Caco-2 (cell line): ENCODE measurements around the gene ARSI. TPM values are rescaled to one million over a fixed set of nuclear protein-coding genes. Genes with fewer than 3 reads are reported as not detected.

ENCODE experiments used
- BruUV-seq: library from RNA; stranded (reverse); fragments of 400-500 nt; replicated peaks from 2 replicates; lab custom pipeline; 2021; lab: Mats Ljungman, UMichigan
- CTCF ChIA-PET: fragments of 300-600 bp; sonication (Branson Sonifier 250); formaldehyde crosslinking; loops from one replicate; lab custom pipeline; 2022; ENCODE audit warnings: antibody characterized with exemption; lab: Charles Lee
- POLR2A ChIA-PET: fragments of 300-600 bp; sonication (Branson Sonifier 250); formaldehyde crosslinking; loops from one replicate; lab custom pipeline; 2022; ENCODE audit warnings: antibody characterized with exemption; lab: Charles Lee
- DNase-seq, 2 experiments: peaks; one replicate each; pipeline versions ENCODE4 v3.0.0 to v3.0.0-alpha.2; 2020 to 2022
- H3K27me3 ChIP-seq: replicated peaks from 2 replicates; pipeline ENCODE4 v1.6.0; 2011; ENCODE audit warnings: low read length; ENCODE audit not compliant: control insufficient read depth, insufficient read depth
- H3K36me3 ChIP-seq: 2 replicates; pipeline ENCODE4 v1.5.1; 2011; ENCODE audit warnings: low read length; ENCODE audit not compliant: control insufficient read depth, insufficient read depth
- H3K4me1 ChIP-seq: fragments of 250-450 bp; sonication (Bioruptor Pico); 2 replicates; pipeline ENCODE4 v1.5.1; 2020; ENCODE audit warnings: mild to moderate bottlenecking
- H3K4me3 ChIP-seq: 2 replicates; pipeline ENCODE4 v1.5.1; 2011; ENCODE audit warnings: low read depth, mild to moderate bottlenecking, control low read depth, low read length
- H3K9me3 ChIP-seq: fragments of 250-450 bp; sonication (Bioruptor Pico); 2 replicates; pipeline ENCODE4 v1.5.1; 2020; ENCODE audit warnings: mild to moderate bottlenecking, moderate library complexity
- H3K27ac Mint-ChIP-seq: one replicate; pipeline ENCODE4 v1.8.0; 2022; ENCODE audit warnings: mixed read lengths; ENCODE audit not compliant: unreplicated experiment
- H3K27me3 Mint-ChIP-seq: one replicate; pipeline ENCODE4 v1.8.0; 2022; ENCODE audit warnings: mixed read lengths; ENCODE audit not compliant: insufficient read depth, unreplicated experiment
- H3K36me3 Mint-ChIP-seq: one replicate; pipeline ENCODE4 v1.8.0; 2022; ENCODE audit warnings: mild to moderate bottlenecking, mixed read lengths; ENCODE audit not compliant: insufficient read depth, unreplicated experiment
- H3K4me1 Mint-ChIP-seq: one replicate; pipeline ENCODE4 v1.8.0; 2022; ENCODE audit warnings: low read depth, mixed read lengths; ENCODE audit not compliant: unreplicated experiment
- H3K4me3 Mint-ChIP-seq: one replicate; pipeline ENCODE4 v1.8.0; 2022; ENCODE audit warnings: mild to moderate bottlenecking, moderate library complexity, mixed read lengths; ENCODE audit not compliant: unreplicated experiment
- H3K9me3 Mint-ChIP-seq: one replicate; pipeline ENCODE4 v1.8.0; 2022; ENCODE audit warnings: mixed read lengths; ENCODE audit not compliant: unreplicated experiment
- CTCF ChIP-seq, 2 experiments: fragments of 200-600 bp in 1 of 2; IDR thresholded peaks; 1 replicate in 1 of 2; 2 replicates in 1 of 2; pipeline versions ENCODE4 v1.5.1 to v1.8.0; 2011 to 2022; ENCODE audit warnings: antibody characterized with exemption in 1 of 2, control low read depth in 1 of 2, inconsistent platforms in 1 of 2, low read depth in 1 of 2, low read length in 1 of 2, mild to moderate bottlenecking in 1 of 2, moderate library complexity in 1 of 2; ENCODE audit not compliant: insufficient read depth in 1 of 2, severe bottlenecking in 1 of 2, unreplicated experiment in 1 of 2
- intact Hi-C: fragments of 100-400 bp; cut with micrococcal nuclease; formaldehyde crosslinking; loops from one replicate; pipeline ENCODE4 v1.10.0; 2022; ENCODE audit not compliant: unreplicated experiment
- total RNA-seq: library from RNA; stranded (reverse); gene quantifications from 2 replicates; pipeline ENCODE4 v1.2.3, GENCODE V29; 2022

ARSI gene
- total RNA-seq, 1 experiment from 2014 or later: 0.52 TPM

GRCh38 chr5:150307617-150308426, 5.1 kb upstream of the ARSI start:
- Histone ChIP-seq H3K27me3 (no peaks in the 10 kb centered on the region), H3K4me3 (no peak overlapping the region), H3K4me1 (peaks cover 5% of the 10 kb centered on the region; the same call in 1 of the 2 replicates), H3K36me3 (no peaks in the 10 kb centered on the region), H3K9me3 (no peaks in the 10 kb centered on the region)
- Mint-ChIP-seq H3K4me3 (no peak overlapping the region), H3K4me1 (no peaks in the 10 kb centered on the region), H3K27ac (no peak overlapping the region), H3K9me3 (no peaks in the 10 kb centered on the region), H3K27me3 (no peaks in the 10 kb centered on the region), H3K36me3 (no peaks in the 10 kb centered on the region)
- intact Hi-C loops: no loop called here
- CTCF ChIA-PET: interaction anchor here (0.5 kb wide), 1 partner anchor 208 kb away, joined by 4 read pairs; no protein-coding TSS in a partner anchor
- no TSS peak for BruUV-seq
- no peak for DNase-seq
- POLR2A ChIA-PET: no interaction called here
- TF ChIP-seq CTCF (IDR thresholded peaks at IDR 0.05; ENCODE audit: insufficient read depth in 1 of 2, low read depth in 1 of 2, low read length in 1 of 2, severe bottlenecking in 1 of 2, unreplicated experiment in 1 of 2): no peak

GRCh38 chr5:150306775-150307174, 4.1 kb upstream of the ARSI start:
- H3K4me1 Mint-ChIP-seq: no peaks in the 10 kb centered on the region
- intact Hi-C loops: no loop called here
- H3K36me3 ChIP-seq: no peaks in the 10 kb centered on the region
- H3K27ac Mint-ChIP-seq: no peak overlapping the region
- no peak overlapping the region for H3K4me3 Mint-ChIP-seq
- no peak for TF ChIP-seq CTCF (IDR thresholded peaks at IDR 0.05; ENCODE audit: insufficient read depth in 1 of 2, low read depth in 1 of 2, low read length in 1 of 2, severe bottlenecking in 1 of 2, unreplicated experiment in 1 of 2)
- no TSS peak for BruUV-seq
- no peak overlapping the region for H3K4me3 ChIP-seq
- H3K9me3 ChIP-seq: no peaks in the 10 kb centered on the region
- CTCF ChIA-PET: no interaction called here
- POLR2A ChIA-PET: no interaction called here
- H3K9me3 Mint-ChIP-seq: no peaks in the 10 kb centered on the region
- no peaks in the 10 kb centered on the region for H3K27me3 Mint-ChIP-seq
- H3K27me3 ChIP-seq: no peaks in the 10 kb centered on the region
- peaks cover 5% of the 10 kb centered on the region for H3K4me1 ChIP-seq
- DNase-seq: no peak
- no peaks in the 10 kb centered on the region for H3K36me3 Mint-ChIP-seq

- Histone ChIP-seq H3K36me3 (no peaks in the 10 kb centered on the region), H3K4me3 (no peak overlapping the region), H3K4me1 (peaks cover 5% of the 10 kb centered on the region), H3K9me3 (no peaks in the 10 kb centered on the region), H3K27me3 (no peaks in the 10 kb centered on the region)
- CTCF ChIA-PET: no interaction called here
- Mint-ChIP-seq H3K27me3 (no peaks in the 10 kb centered on the region), H3K4me3 (no peak overlapping the region), H3K36me3 (no peaks in the 10 kb centered on the region), H3K9me3 (no peaks in the 10 kb centered on the region), H3K27ac (no peak overlapping the region), H3K4me1 (no peaks in the 10 kb centered on the region)
- intact Hi-C loops: no loop called here
- no TSS peak for BruUV-seq
- POLR2A ChIA-PET: no interaction called here
- no peak for TF ChIP-seq CTCF (IDR thresholded peaks at IDR 0.05; ENCODE audit: insufficient read depth in 1 of 2, low read depth in 1 of 2, low read length in 1 of 2, severe bottlenecking in 1 of 2, unreplicated experiment in 1 of 2)
- no peak for DNase-seq
These were observed 2.9 kb upstream of the ARSI start for GRCh38 chr5:150305557-150305956.
